ENCODE measurements around the gene CPZ.
"Not testable (repeated sequence)": the region's sequence is repeated elsewhere in the genome, so short reads cannot be mapped to it uniquely, and the experiment has no call there.

Gene CPZ

GRCh38 chr4:8647626-8648025 lies 55.1 kb downstream of the CPZ start:
- H3K27ac ChIP-seq, result no peak overlapping the region
- DNase-seq (ENCODE audit: low read depth, low spot score), result no peak

- no peak overlapping the region for H3K27ac ChIP-seq
- no peak for DNase-seq (ENCODE audit: low read depth, low spot score)
These were observed 55.7 kb downstream of the CPZ start for GRCh38 chr4:8648296-8648695.

- no peak for DNase-seq (ENCODE audit: low read depth, low spot score)
- H3K27ac ChIP-seq, result no peak overlapping the region
These were observed 56.5 kb downstream of the CPZ start for GRCh38 chr4:8648816-8649630.

- no peak for DNase-seq (ENCODE audit: low read depth, low spot score)
- no peak overlapping the region for H3K27ac ChIP-seq
These were observed 57.2 kb downstream of the CPZ start for GRCh38 chr4:8649631-8650361.

- no peak overlapping the region for H3K27ac ChIP-seq
- DNase-seq (ENCODE audit: low read depth, low spot score), result no peak
These were observed 59.2 kb downstream of the CPZ start for GRCh38 chr4:8651661-8652180.

GRCh38 chr4:8652181-8653078 lies 59.9 kb downstream of the CPZ start:
- no peak for DNase-seq (ENCODE audit: low read depth, low spot score)
- H3K27ac ChIP-seq, result no peak overlapping the region

GRCh38 chr4:8653326-8654000 lies 60.9 kb downstream of the CPZ start:
- no peak overlapping the region for H3K27ac ChIP-seq
- no peak for DNase-seq (ENCODE audit: low read depth, low spot score)

GRCh38 chr4:8654139-8654538 lies 61.6 kb downstream of the CPZ start:
- H3K27ac ChIP-seq; DNase-seq (ENCODE audit: low read depth, low spot score): not testable (repeated sequence)

GRCh38 chr4:8655411-8656184 lies 63.0 kb downstream of the CPZ start:
- H3K27ac ChIP-seq, result no peak overlapping the region
- DNase-seq (ENCODE audit: low read depth, low spot score), result no peak

- H3K27ac ChIP-seq, result no peak overlapping the region
- DNase-seq (ENCODE audit: low read depth, low spot score), result no peak
These were observed 63.6 kb downstream of the CPZ start for GRCh38 chr4:8656185-8656517.

GRCh38 chr4:8656711-8657380 lies 64.3 kb downstream of the CPZ start:
- no peak for DNase-seq (ENCODE audit: low read depth, low spot score)
- no peak overlapping the region for H3K27ac ChIP-seq

- DNase-seq (ENCODE audit: low read depth, low spot score), result no peak
- H3K27ac ChIP-seq, result no peak overlapping the region
These were observed 65.0 kb downstream of the CPZ start for GRCh38 chr4:8657381-8658088.

GRCh38 chr4:8662776-8663175 lies 70.2 kb downstream of the CPZ start:
- H3K27ac ChIP-seq, result no peak overlapping the region
- no peak for DNase-seq (ENCODE audit: low read depth, low spot score)

GRCh38 chr4:8664031-8664805 lies 71.7 kb downstream of the CPZ start:
- no peak for DNase-seq (ENCODE audit: low read depth, low spot score)
- no peak overlapping the region for H3K27ac ChIP-seq

- H3K27ac ChIP-seq, result no peak overlapping the region
These were observed 72.4 kb downstream of the CPZ start for GRCh38 chr4:8664976-8665375.

GRCh38 chr4:8665406-8666360 lies 73.1 kb downstream of the CPZ start:
- no peak for DNase-seq (ENCODE audit: low read depth, low spot score)
- H3K27ac ChIP-seq, result no peak overlapping the region

More at GRCh38 chr4:8664976-8665375, 72.4 kb downstream of the CPZ start:
- DNase-seq (ENCODE audit: low read depth, low spot score), result no peak
